ENCODE measurements around the gene PLEK2. TPM values are rescaled to one million over a fixed set of nuclear protein-coding genes. Genes with fewer than 3 reads are reported as not detected.
A peak's percentile ranks its signal among the peaks of the same experiment; 100 is the strongest.

Gene PLEK2
- total RNA-seq, 1 experiment from 2014 or later = 1.3 TPM

DNA sequence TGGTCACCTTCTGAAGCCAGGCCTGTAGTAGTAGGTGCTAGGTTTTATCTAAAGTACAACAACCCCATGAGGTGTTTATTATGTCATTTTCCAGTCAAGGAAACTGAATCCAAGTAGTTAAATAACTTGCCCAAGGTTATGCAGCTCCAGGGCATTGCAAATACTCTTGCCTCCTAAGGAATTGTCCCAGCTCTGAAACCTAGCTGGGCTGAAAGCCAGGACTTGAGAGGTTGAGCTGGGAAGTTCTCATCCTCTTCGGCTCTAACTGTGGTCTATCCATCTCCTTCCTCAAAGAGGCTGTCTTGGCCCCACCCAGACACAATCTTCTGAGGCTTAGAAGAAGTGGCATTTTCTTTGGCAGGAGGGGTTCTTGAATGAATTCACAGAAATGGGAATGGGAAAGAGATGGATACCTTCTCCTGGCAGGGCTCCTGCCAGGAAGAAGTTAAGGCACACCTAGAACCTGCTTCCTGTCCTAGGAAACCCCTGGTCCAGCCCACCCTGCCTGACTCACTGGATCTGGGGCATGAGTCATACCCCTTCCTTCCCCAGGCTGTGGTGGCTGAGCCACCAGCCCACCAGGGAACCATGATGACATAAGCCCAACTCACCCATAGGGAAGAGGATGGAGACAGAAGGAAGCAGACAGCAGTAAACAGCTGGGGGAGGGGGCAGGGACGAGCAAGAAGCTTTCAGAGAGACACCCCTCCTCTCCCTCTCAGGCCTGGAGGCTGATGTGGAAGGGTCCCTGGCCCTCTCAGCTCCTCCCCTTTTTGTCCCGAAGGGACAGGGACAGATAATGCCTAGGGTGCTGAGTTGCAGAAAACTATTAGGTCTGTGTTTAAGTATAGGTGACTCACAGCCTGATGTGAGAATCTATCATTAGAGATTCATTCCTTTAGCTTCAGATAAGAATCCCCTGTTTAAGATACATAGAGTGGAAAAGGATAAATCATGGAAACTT lies 2.1 kb upstream of the PLEK2 start (continued):
- TF ChIP-seq, protein P1, sequence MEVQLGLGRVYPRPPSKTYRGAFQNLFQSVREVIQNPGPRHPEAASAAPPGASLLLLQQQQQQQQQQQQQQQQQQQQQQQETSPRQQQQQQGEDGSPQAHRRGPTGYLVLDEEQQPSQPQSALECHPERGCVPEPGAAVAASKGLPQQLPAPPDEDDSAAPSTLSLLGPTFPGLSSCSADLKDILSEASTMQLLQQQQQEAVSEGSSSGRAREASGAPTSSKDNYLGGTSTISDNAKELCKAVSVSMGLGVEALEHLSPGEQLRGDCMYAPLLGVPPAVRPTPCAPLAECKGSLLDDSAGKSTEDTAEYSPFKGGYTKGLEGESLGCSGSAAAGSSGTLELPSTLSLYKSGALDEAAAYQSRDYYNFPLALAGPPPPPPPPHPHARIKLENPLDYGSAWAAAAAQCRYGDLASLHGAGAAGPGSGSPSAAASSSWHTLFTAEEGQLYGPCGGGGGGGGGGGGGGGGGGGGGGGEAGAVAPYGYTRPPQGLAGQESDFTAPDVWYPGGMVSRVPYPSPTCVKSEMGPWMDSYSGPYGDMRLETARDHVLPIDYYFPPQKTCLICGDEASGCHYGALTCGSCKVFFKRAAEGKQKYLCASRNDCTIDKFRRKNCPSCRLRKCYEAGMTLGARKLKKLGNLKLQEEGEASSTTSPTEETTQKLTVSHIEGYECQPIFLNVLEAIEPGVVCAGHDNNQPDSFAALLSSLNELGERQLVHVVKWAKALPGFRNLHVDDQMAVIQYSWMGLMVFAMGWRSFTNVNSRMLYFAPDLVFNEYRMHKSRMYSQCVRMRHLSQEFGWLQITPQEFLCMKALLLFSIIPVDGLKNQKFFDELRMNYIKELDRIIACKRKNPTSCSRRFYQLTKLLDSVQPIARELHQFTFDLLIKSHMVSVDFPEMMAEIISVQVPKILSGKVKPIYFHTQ (CRISPR knock-in tag; IDR thresholded peaks at IDR 0.05) = no peak
- TF ChIP-seq, protein P2, sequence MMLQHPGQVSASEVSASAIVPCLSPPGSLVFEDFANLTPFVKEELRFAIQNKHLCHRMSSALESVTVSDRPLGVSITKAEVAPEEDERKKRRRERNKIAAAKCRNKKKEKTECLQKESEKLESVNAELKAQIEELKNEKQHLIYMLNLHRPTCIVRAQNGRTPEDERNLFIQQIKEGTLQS (CRISPR knock-in tag; conservative IDR thresholded peaks at IDR 0.05) = no peak
- TF ChIP-seq FOXJ3 (CRISPR knock-in tag; IDR thresholded peaks at IDR 0.05; ENCODE audit: borderline replicate concordance) (no peak), ZNF219 (CRISPR knock-in tag; IDR thresholded peaks at IDR 0.05; ENCODE audit: borderline replicate concordance) (no peak)
- TF ChIP-seq, protein P3, sequence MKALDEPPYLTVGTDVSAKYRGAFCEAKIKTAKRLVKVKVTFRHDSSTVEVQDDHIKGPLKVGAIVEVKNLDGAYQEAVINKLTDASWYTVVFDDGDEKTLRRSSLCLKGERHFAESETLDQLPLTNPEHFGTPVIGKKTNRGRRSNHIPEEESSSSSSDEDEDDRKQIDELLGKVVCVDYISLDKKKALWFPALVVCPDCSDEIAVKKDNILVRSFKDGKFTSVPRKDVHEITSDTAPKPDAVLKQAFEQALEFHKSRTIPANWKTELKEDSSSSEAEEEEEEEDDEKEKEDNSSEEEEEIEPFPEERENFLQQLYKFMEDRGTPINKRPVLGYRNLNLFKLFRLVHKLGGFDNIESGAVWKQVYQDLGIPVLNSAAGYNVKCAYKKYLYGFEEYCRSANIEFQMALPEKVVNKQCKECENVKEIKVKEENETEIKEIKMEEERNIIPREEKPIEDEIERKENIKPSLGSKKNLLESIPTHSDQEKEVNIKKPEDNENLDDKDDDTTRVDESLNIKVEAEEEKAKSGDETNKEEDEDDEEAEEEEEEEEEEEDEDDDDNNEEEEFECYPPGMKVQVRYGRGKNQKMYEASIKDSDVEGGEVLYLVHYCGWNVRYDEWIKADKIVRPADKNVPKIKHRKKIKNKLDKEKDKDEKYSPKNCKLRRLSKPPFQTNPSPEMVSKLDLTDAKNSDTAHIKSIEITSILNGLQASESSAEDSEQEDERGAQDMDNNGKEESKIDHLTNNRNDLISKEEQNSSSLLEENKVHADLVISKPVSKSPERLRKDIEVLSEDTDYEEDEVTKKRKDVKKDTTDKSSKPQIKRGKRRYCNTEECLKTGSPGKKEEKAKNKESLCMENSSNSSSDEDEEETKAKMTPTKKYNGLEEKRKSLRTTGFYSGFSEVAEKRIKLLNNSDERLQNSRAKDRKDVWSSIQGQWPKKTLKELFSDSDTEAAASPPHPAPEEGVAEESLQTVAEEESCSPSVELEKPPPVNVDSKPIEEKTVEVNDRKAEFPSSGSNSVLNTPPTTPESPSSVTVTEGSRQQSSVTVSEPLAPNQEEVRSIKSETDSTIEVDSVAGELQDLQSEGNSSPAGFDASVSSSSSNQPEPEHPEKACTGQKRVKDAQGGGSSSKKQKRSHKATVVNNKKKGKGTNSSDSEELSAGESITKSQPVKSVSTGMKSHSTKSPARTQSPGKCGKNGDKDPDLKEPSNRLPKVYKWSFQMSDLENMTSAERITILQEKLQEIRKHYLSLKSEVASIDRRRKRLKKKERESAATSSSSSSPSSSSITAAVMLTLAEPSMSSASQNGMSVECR (CRISPR knock-in tag; IDR thresholded peaks at IDR 0.05; ENCODE audit: borderline replicate concordance) = no peak

DNA sequence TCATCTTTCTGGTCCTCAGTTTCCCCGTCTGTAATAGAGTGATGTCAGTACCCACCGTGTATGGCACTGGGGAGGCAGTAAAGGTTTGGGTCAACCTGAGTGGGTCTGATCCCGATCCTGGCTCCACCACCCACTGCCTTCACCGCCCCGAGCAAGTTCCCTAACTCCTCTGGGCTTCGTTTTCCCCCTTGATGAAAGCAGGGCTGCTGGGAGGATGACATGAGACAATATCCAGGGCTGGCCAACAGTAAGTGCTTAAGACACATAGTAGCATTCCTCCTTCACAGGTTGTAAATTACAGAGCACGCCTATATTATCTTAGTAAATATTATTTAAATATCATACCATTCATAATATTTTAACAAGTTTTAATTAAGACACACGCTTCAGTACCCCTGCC lies 595 bp downstream of the PLEK2 start:
- H3K27ac Mint-ChIP-seq = no peak overlapping the region
- peaks cover 41% of the 10 kb centered on the region for H3K27me3 Mint-ChIP-seq (ENCODE audit: low read depth)
- H3K4me3 Mint-ChIP-seq = peak overlapping the region; percentile 70
- CTCF ChIA-PET = interaction anchor here (1.3 to 3.9 kb wide), 5 partner anchors 9 to 160 kb away, joined by 3 to 30 read pairs (median 10); partner anchors contain the start of gene ATP6V1D
- no peaks in the 10 kb centered on the region for H3K9me3 Mint-ChIP-seq
- peaks cover 10% of the 10 kb centered on the region for H3K4me1 Mint-ChIP-seq
- H3K36me3 Mint-ChIP-seq = no peaks in the 10 kb centered on the region
- POLR2A ChIA-PET = no interaction called here
- ATAC-seq (no peak), DNase-seq (ENCODE audit: low spot score) (no peak)
- TF ChIP-seq, protein P4, sequence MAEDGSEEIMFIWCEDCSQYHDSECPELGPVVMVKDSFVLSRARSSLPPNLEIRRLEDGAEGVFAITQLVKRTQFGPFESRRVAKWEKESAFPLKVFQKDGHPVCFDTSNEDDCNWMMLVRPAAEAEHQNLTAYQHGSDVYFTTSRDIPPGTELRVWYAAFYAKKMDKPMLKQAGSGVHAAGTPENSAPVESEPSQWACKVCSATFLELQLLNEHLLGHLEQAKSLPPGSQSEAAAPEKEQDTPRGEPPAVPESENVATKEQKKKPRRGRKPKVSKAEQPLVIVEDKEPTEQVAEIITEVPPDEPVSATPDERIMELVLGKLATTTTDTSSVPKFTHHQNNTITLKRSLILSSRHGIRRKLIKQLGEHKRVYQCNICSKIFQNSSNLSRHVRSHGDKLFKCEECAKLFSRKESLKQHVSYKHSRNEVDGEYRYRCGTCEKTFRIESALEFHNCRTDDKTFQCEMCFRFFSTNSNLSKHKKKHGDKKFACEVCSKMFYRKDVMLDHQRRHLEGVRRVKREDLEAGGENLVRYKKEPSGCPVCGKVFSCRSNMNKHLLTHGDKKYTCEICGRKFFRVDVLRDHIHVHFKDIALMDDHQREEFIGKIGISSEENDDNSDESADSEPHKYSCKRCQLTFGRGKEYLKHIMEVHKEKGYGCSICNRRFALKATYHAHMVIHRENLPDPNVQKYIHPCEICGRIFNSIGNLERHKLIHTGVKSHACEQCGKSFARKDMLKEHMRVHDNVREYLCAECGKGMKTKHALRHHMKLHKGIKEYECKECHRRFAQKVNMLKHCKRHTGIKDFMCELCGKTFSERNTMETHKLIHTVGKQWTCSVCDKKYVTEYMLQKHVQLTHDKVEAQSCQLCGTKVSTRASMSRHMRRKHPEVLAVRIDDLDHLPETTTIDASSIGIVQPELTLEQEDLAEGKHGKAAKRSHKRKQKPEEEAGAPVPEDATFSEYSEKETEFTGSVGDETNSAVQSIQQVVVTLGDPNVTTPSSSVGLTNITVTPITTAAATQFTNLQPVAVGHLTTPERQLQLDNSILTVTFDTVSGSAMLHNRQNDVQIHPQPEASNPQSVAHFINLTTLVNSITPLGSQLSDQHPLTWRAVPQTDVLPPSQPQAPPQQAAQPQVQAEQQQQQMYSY (CRISPR knock-in tag; IDR thresholded peaks at IDR 0.05) = no peak
- TF ChIP-seq KAT7 (CRISPR knock-in tag; IDR thresholded peaks at IDR 0.05; ENCODE audit: borderline replicate concordance) (no peak), SOX15 (CRISPR knock-in tag; IDR thresholded peaks at IDR 0.05) (no peak), ZNF396 (CRISPR knock-in tag; IDR thresholded peaks at IDR 0.05; ENCODE audit: borderline replicate concordance) (no peak), NFE2L1 (CRISPR knock-in tag; IDR thresholded peaks at IDR 0.05) (no peak), ETV6 (CRISPR knock-in tag; IDR thresholded peaks at IDR 0.05) (no peak), FOXP1 (CRISPR knock-in tag; IDR thresholded peaks at IDR 0.05; ENCODE audit: borderline replicate concordance) (no peak), ZNF416 (CRISPR knock-in tag; IDR thresholded peaks at IDR 0.05) (no peak), RELA (CRISPR knock-in tag; IDR thresholded peaks at IDR 0.05; ENCODE audit: borderline replicate concordance) (no peak)
- TF ChIP-seq, protein P5, sequence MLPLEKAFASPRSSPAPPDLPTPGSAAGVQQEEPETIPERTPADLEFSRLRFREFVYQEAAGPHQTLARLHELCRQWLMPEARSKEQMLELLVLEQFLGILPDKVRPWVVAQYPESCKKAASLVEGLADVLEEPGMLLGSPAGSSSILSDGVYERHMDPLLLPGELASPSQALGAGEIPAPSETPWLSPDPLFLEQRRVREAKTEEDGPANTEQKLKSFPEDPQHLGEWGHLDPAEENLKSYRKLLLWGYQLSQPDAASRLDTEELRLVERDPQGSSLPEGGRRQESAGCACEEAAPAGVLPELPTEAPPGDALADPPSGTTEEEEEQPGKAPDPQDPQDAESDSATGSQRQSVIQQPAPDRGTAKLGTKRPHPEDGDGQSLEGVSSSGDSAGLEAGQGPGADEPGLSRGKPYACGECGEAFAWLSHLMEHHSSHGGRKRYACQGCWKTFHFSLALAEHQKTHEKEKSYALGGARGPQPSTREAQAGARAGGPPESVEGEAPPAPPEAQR (CRISPR knock-in tag; IDR thresholded peaks at IDR 0.05) = no peak
- TF ChIP-seq, protein P6, sequence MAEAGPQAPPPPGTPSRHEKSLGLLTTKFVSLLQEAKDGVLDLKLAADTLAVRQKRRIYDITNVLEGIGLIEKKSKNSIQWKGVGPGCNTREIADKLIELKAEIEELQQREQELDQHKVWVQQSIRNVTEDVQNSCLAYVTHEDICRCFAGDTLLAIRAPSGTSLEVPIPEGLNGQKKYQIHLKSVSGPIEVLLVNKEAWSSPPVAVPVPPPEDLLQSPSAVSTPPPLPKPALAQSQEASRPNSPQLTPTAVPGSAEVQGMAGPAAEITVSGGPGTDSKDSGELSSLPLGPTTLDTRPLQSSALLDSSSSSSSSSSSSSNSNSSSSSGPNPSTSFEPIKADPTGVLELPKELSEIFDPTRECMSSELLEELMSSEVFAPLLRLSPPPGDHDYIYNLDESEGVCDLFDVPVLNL (CRISPR knock-in tag; IDR thresholded peaks at IDR 0.05; ENCODE audit: borderline replicate concordance, low read depth) = no peak
- TF ChIP-seq, protein P7, sequence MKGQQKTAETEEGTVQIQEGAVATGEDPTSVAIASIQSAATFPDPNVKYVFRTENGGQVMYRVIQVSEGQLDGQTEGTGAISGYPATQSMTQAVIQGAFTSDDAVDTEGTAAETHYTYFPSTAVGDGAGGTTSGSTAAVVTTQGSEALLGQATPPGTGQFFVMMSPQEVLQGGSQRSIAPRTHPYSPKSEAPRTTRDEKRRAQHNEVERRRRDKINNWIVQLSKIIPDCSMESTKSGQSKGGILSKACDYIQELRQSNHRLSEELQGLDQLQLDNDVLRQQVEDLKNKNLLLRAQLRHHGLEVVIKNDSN (CRISPR knock-in tag; IDR thresholded peaks at IDR 0.05) = no peak
- TF ChIP-seq, protein P8, sequence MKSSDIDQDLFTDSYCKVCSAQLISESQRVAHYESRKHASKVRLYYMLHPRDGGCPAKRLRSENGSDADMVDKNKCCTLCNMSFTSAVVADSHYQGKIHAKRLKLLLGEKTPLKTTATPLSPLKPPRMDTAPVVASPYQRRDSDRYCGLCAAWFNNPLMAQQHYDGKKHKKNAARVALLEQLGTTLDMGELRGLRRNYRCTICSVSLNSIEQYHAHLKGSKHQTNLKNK (CRISPR knock-in tag; IDR thresholded peaks at IDR 0.05) = no peak
